ENCODE data around the gene ALS2CL. TPM values are rescaled to one million over a fixed set of nuclear protein-coding genes. Genes with fewer than 3 reads are reported as not detected.
A peak's percentile ranks its signal among the peaks of the same experiment; 100 is the strongest.

ALS2CL gene
- total RNA-seq, 1 experiment from 2014 or later: 4.9 TPM

GRCh38 chr3:46659285-46659684, 34.2 kb downstream of the ALS2CL start:
- no peak overlapping the region for H3K4me3 Mint-ChIP-seq
- DNase-seq: peak; percentile 54
- no peak overlapping the region for H2AFZ ChIP-seq (ENCODE audit: low read length)

More at GRCh38 chr3:46659285-46659684, 34.2 kb downstream of the ALS2CL start:
- H4K8ac ChIP-seq (replicated peaks; ENCODE audit: insufficient read length, low read depth, low read length): no peak overlapping the region
- H2BK20ac ChIP-seq (ENCODE audit: low read depth, low read length, poor library complexity, severe bottlenecking): no peak overlapping the region
- H3K23me2 ChIP-seq (ENCODE audit: insufficient read length, low read depth, low read length, poor library complexity, severe bottlenecking): no peaks in the 10 kb centered on the region
- no peaks in the 10 kb centered on the region for H3K79me2 ChIP-seq (ENCODE audit: insufficient read depth, low read length)
- TF ChIP-seq CTCF (conservative IDR thresholded peaks at IDR 0.05): no peak
- H3K4me2 ChIP-seq (ENCODE audit: insufficient read depth, insufficient read length, low read length): no peak overlapping the region
- no peak overlapping the region for H4K5ac ChIP-seq (ENCODE audit: insufficient read length, low read depth, low read length)
- no peak overlapping the region for H4K91ac ChIP-seq (ENCODE audit: insufficient read length, low read depth, low read length)
- H3K27ac ChIP-seq (ENCODE audit: insufficient read length, low read depth, low read length): no peak overlapping the region
- no peak overlapping the region for H2BK120ac ChIP-seq (ENCODE audit: low read depth, low read length, poor library complexity, severe bottlenecking)
- Mint-ChIP-seq H3K9me3 (no peaks in the 10 kb centered on the region; a peak in 1 of 5 replicates), H3K27ac (peak overlapping the region in 1 of 3 experiments; percentile 13; a peak in 1 of 7 replicates), H3K27me3 (ENCODE audit: low read depth) (peaks cover 6% of the 10 kb centered on the region), H3K36me3 (ENCODE audit: insufficient read depth in 1 of 3, low read depth in 3 of 3) (no peaks in the 10 kb centered on the region; a peak in 1 of 7 replicates), H3K4me1 (peaks cover 77 to 81% of the 10 kb centered on the region in 2 experiments)
- H3K4ac ChIP-seq (ENCODE audit: low read depth, low read length): no peak overlapping the region
- no peak overlapping the region for H2BK15ac ChIP-seq (ENCODE audit: low read depth, low read length)
- H3K18ac ChIP-seq (ENCODE audit: insufficient read length, low read depth, low read length): no peak overlapping the region
- H2BK12ac ChIP-seq (ENCODE audit: insufficient read length, low read depth, low read length): no peak overlapping the region
- H3K27me3 ChIP-seq (ENCODE audit: insufficient read depth, low read length): no peaks in the 10 kb centered on the region
- H3K9me3 ChIP-seq (ENCODE audit: control insufficient read depth, low read depth, low read length): no peaks in the 10 kb centered on the region
- H3T11ph ChIP-seq (ENCODE audit: low read length): no peak overlapping the region
- H4K20me1 ChIP-seq (ENCODE audit: control insufficient read depth, insufficient read depth, insufficient read length): no peaks in the 10 kb centered on the region
- no CpG with 5 or more reads among the region's 8 CpGs for WGBS (ENCODE audit: extremely low coverage, insufficient read length, low lambda C conversion rate)
- H3K56ac ChIP-seq (ENCODE audit: insufficient read length, low read depth, low read length): no peak overlapping the region
- H3K14ac ChIP-seq (ENCODE audit: insufficient read depth, low read length): no peak overlapping the region
- no peaks in the 10 kb centered on the region for H3K79me1 ChIP-seq (ENCODE audit: insufficient read depth, low read depth, low read length, poor library complexity, severe bottlenecking)
- H3K9ac ChIP-seq (ENCODE audit: extremely low read depth, insufficient read length, low read length): no peak overlapping the region
- H3K23ac ChIP-seq (ENCODE audit: insufficient read length, low read depth, low read length): no peak overlapping the region
- H2AK5ac ChIP-seq (ENCODE audit: insufficient read length, low read length): no peak overlapping the region
- H3K4me1 ChIP-seq (ENCODE audit: insufficient read depth, low read length): peaks cover 18% of the 10 kb centered on the region; the same call in 1 of the 2 replicates
- no peak overlapping the region for H2BK5ac ChIP-seq (ENCODE audit: insufficient read length, low read length)
